Measurements from ENCODE around the gene CCL14.
"Not testable (repeated sequence)": the region's sequence is repeated elsewhere in the genome, so short reads cannot be mapped to it uniquely, and the experiment has no call there.

The CCL14 gene

DNA sequence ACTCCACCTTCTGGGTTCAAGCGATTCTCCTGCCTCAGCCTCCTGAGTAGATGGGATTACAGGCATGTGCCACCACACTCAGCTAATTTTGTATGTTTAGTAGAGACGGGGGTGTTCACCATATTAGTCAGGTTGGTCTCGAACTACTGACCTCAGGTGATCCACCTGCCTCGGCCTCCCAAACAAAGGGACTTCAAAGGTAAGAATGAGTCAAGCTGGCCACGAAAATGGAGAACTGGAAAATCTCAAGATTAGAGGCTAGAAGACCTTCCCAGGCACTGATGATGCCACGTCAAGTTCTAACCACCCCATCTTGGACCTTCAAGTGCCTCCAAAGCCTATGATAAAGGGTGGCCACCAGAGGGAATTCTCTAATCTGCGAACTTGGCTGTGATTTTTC is 16.1 kb upstream of the CCL14 start:
- DNase-seq (ENCODE audit: low read depth), result peak; percentile 52

DNA sequence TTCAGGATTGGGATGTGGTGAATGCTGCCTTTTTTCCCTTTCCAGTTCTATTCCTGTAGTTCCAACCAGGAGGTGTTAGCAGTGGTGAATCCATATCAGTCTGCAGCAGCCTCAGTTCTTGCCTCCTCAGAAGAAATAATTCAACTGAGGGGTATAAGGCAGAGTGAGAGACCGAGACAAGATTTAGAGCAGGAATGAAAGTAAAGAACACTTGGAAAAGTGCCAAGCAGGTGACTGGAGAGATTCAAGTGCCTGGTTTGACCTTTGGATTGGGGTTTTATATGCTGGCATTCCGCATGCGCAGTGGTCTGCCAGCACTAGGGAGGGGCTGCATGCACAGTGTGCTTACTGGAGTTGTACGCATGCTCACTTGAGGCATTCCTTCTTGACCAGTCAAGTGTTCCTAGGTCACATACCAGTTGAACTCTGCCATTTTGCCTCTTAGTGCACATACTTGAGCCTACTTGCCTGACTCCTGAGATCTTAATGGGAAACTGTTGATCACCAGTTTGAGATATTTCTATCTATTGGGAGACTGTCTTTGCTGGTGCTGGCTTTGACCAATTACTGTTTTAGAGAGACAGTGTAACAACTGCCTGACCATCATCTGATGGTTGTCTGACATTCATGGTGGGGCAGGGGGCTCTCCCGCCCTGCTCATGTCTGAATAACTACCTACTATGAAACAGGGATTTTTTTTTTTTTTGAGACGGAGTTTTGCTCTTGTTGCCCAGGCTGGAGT is 15.5 kb upstream of the CCL14 start:
- no peak for DNase-seq (ENCODE audit: low read depth)
- TF ChIP-seq CTCF (IDR thresholded peaks at IDR 0.05; ENCODE audit: insufficient read depth, low read depth, low read length, missing control alignments), result no peak
- no peak overlapping the region for H3K4me3 ChIP-seq (ENCODE audit: low read depth, low read length)

More for the DNA sequence above, 16.1 kb upstream of the CCL14 start:
- H3K4me3 ChIP-seq (ENCODE audit: low read depth, low read length), result no peak overlapping the region
- no peak for TF ChIP-seq CTCF (IDR thresholded peaks at IDR 0.05; ENCODE audit: insufficient read depth, low read depth, low read length, missing control alignments)

- DNase-seq (ENCODE audit: low read depth), result no peak
- no peak for TF ChIP-seq CTCF (IDR thresholded peaks at IDR 0.05; ENCODE audit: insufficient read depth, low read depth, low read length, missing control alignments)
- H3K4me3 ChIP-seq (ENCODE audit: low read depth, low read length), result no peak within 1 kb of the TSS
Observed at GRCh38 chr17:36001110-36001771, 14.7 kb upstream of the CCL14 start, which contains the start of gene CCL15. Gene CCL15, minus strand, starts transcription at chr17:36001553. Its CDS starts 61 bp downstream, at chr17:36001492.

GRCh38 chr17:36000732-36001109 is 14.2 kb upstream of the CCL14 start:
- H3K4me3 ChIP-seq (ENCODE audit: low read depth, low read length), result no peak overlapping the region

DNA sequence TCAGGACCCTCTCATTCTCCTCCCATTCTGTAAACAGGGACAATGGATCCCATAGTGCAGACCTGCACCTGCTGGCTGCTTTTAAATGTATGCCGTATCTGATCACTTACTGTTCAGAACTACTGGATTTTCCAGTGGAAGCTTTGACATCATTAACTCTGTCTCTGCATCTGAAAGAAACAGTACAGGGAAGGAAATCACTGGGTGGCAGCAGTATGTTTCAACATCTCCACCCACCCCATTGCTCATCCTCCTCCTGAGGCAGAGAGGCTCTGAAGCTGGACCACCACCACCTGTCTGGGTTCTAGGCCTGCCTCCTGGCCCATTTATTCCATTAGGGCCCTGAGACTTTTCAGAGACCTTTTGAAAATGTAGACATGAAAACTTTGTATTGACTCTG is 12.2 kb upstream of the CCL14 start:
- no peak for DNase-seq (ENCODE audit: low read depth)
- no peak overlapping the region for H3K4me3 ChIP-seq (ENCODE audit: low read depth, low read length)
- no peak for TF ChIP-seq CTCF (IDR thresholded peaks at IDR 0.05; ENCODE audit: insufficient read depth, low read depth, low read length, missing control alignments)

More at GRCh38 chr17:36000732-36001109, 14.2 kb upstream of the CCL14 start:
- no peak for DNase-seq (ENCODE audit: low read depth)
- TF ChIP-seq CTCF (IDR thresholded peaks at IDR 0.05; ENCODE audit: insufficient read depth, low read depth, low read length, missing control alignments), result no peak

DNA sequence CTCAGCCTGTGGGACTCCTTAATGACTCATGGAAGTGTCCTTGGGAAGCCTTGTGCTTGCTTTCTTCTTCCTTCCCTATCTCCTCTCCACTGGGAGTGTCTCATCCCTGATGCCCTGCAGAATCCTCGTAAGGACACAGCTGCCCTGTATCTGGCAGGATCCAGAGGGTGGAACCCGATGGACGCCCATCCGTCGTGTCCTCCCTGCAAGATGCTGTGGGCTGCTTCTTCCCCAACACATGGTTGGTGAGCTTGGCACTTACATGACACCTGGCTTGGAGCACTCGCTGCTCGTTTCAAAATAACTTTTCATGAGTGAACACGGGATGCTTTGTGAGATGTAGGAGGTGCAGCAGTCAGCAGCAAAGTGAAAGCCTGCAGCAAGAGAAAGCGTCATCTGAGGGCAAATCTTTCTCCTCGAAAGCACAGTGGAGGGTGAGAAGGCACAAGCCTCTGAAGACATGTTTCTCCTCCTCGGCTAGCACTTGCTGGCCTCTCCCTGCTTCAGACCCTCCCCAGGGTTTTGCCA is 11.6 kb upstream of the CCL14 start:
- no peak overlapping the region for H3K4me3 ChIP-seq (ENCODE audit: low read depth, low read length)
- DNase-seq (ENCODE audit: low read depth), result no peak
- no peak for TF ChIP-seq CTCF (IDR thresholded peaks at IDR 0.05; ENCODE audit: insufficient read depth, low read depth, low read length, missing control alignments)

DNA sequence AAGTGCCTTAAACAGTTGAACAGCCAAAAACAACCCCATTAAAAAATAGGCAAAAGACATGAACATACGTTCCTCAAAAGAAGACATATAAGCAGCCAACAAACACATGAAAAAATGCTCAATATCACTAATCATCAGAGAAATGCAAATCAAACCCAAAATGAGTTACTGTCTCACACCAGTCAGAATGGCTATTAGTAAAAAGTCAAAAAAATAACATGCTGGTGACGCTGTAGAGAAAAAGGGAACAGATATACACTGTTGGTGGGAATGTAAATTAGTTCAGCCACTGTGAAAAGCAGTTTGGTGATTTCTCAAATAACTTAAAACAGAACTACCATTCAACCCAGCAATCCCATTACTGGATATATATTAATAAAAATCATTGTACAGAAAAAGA is 8.8 kb upstream of the CCL14 start:
- H3K4me3 ChIP-seq (ENCODE audit: low read depth, low read length), result not testable (repeated sequence)
- peak; percentile 12 for DNase-seq (ENCODE audit: low read depth)
